H1 (cell line): ENCODE results near the gene OIP5. TPM values are rescaled to one million over a fixed set of nuclear protein-coding genes. Genes with fewer than 3 reads are reported as not detected.

Experiments used
- CTCF ChIA-PET: fragments of 300-600 bp; sonication (Branson Sonifier 250); formaldehyde crosslinking; loops from one replicate; lab custom pipeline; 2021; ENCODE audit not compliant: partially characterized antibody; lab: Charles Lee
- POLR2A ChIA-PET: fragments of 300-600 bp; sonication (Branson Sonifier 250); formaldehyde crosslinking; loops from one replicate; lab custom pipeline; 2021; ENCODE audit warnings: inconsistent platforms; ENCODE audit not compliant: partially characterized antibody; lab: Charles Lee
- DNase-seq, 2 experiments: peaks; one replicate each; pipeline versions ENCODE4 v3.0.0 to v3.0.0-alpha.2; 2010 to 2022; ENCODE audit warnings: low spot score in 2 of 2, low read depth in 1 of 2, mixed read lengths in 1 of 2
- FAIRE-seq: peaks from 2 replicates; lab custom pipeline; 2011; peaks lifted over from hg19 to GRCh38; lab: Jason Lieb, UNC
- H2AFZ ChIP-seq: 2 replicates; pipeline ENCODE4 v1.8.1; 2012; ENCODE audit warnings: low read length, inconsistent platforms
- H2AK5ac ChIP-seq: 2 replicates; pipeline ENCODE4 v1.6.1; 2013; ENCODE audit warnings: low read depth, low read length
- H2BK120ac ChIP-seq: replicated peaks from 2 replicates; pipeline ENCODE3; 2013; ENCODE audit warnings: low read depth, low read length, inconsistent platforms
- H2BK12ac ChIP-seq: 2 replicates; pipeline ENCODE4 v1.6.1; 2013; ENCODE audit warnings: low read depth, low read length
- H2BK15ac ChIP-seq: 2 replicates; pipeline ENCODE4 v1.6.1; 2013; ENCODE audit warnings: low read length
- H2BK20ac ChIP-seq: 2 replicates; pipeline ENCODE4 v1.6.1; 2013; ENCODE audit warnings: low read length
- H2BK5ac ChIP-seq: 2 replicates; pipeline ENCODE4 v1.6.1; 2013; ENCODE audit warnings: low read depth, low read length
- H3K14ac ChIP-seq: 2 replicates; pipeline ENCODE4 v1.6.1; 2013; ENCODE audit warnings: inconsistent platforms; ENCODE audit not compliant: insufficient read length
- H3K18ac ChIP-seq: 2 replicates; pipeline ENCODE4 v1.6.1; 2013; ENCODE audit warnings: low read length; ENCODE audit errors: extremely low read depth
- H3K23ac ChIP-seq: 2 replicates; pipeline ENCODE4 v1.6.1; 2013; ENCODE audit warnings: inconsistent platforms; ENCODE audit not compliant: insufficient read length
- H3K23me2 ChIP-seq: 2 replicates; pipeline ENCODE4 v1.6.1; 2013; ENCODE audit warnings: low read depth, low read length
- H3K27ac ChIP-seq: 2 replicates; pipeline ENCODE4 v1.6.1; 2011; ENCODE audit warnings: low read depth, low read length, inconsistent platforms
- H3K27me3 ChIP-seq, 4 experiments: replicated peaks in 1 of 4; 1 replicate in 1 of 4; 2 replicates in 3 of 4; pipeline versions ENCODE4 v1.6.1 to v1.8.1; 2011 to 2013; ENCODE audit warnings: low read length in 3 of 4, mild to moderate bottlenecking in 3 of 4, inconsistent platforms in 2 of 4, mixed read lengths in 2 of 4, moderate library complexity in 1 of 4; ENCODE audit not compliant: control insufficient read depth in 3 of 4, insufficient read depth in 3 of 4; ENCODE audit errors: extremely low read depth in 1 of 4
- H3K36me3 ChIP-seq, 4 experiments: 2 replicates each; pipeline versions ENCODE4 v1.6.1 to v1.8.1; 2011 to 2013; ENCODE audit warnings: mild to moderate bottlenecking in 4 of 4, low read length in 3 of 4, moderate library complexity in 2 of 4, control low read depth in 1 of 4, inconsistent platforms in 1 of 4; ENCODE audit not compliant: insufficient read depth in 4 of 4, control insufficient read depth in 2 of 4
- H3K4ac ChIP-seq: replicated peaks from 2 replicates; pipeline ENCODE3; 2013; ENCODE audit warnings: low read length, low read depth, mixed read lengths, inconsistent platforms; ENCODE audit not compliant: insufficient read length
- H3K4me1 ChIP-seq, 4 experiments: replicated peaks in 1 of 4; 1 replicate in 1 of 4; 2 replicates in 3 of 4; pipeline versions ENCODE4 v1.6.1 to v1.8.1; 2011 to 2013; ENCODE audit warnings: low read length in 3 of 4, inconsistent platforms in 2 of 4, mixed read lengths in 1 of 4; ENCODE audit not compliant: insufficient read depth in 4 of 4, control insufficient read depth in 3 of 4
- H3K4me2 ChIP-seq, 2 experiments: 2 replicates each; pipeline versions ENCODE4 v1.6.1 to v1.8.1; 2011 to 2013; ENCODE audit warnings: low read depth in 2 of 2, low read length in 2 of 2, control low read depth in 1 of 2, inconsistent platforms in 1 of 2, mild to moderate bottlenecking in 1 of 2; ENCODE audit not compliant: insufficient read depth in 1 of 2
- H3K4me3 ChIP-seq, 4 experiments: fragments of 200-600, 300-600 bp in 1 of 4; sonication (generic), shearing (Covaris generic), sonication (Bioruptor Twin) in 1 of 4; 2 replicates each; pipeline versions ENCODE4 v1.5.1 to v1.8.1; 2011 to 2016; ENCODE audit warnings: low read length in 4 of 4, low read depth in 3 of 4, control low read depth in 2 of 4, inconsistent platforms in 2 of 4, mild to moderate bottlenecking in 2 of 4, mixed read lengths in 1 of 4, moderate library complexity in 1 of 4; ENCODE audit not compliant: insufficient read depth in 2 of 4; ENCODE audit errors: extremely low read depth in 1 of 4
- H3K56ac ChIP-seq: replicated peaks from 2 replicates; pipeline ENCODE3; 2013; ENCODE audit warnings: low read depth, mild to moderate bottlenecking, mixed read lengths, low read length, inconsistent platforms; ENCODE audit not compliant: insufficient read length
- H3K79me1 ChIP-seq: 2 replicates; pipeline ENCODE4 v1.6.1; 2013; ENCODE audit warnings: low read depth, low read length, control low read depth
- H3K79me2 ChIP-seq, 2 experiments: 2 replicates each; pipeline versions ENCODE4 v1.6.1 to v1.8.1; 2012 to 2013; ENCODE audit warnings: low read length in 2 of 2, mild to moderate bottlenecking in 2 of 2, inconsistent platforms in 1 of 2; ENCODE audit not compliant: insufficient read depth in 2 of 2, control insufficient read depth in 1 of 2
- H3K9ac ChIP-seq, 4 experiments: replicated peaks in 1 of 4; 1 replicate in 1 of 4; 2 replicates in 3 of 4; pipeline versions ENCODE4 v1.6.1 to v1.8.1; 2011 to 2013; ENCODE audit warnings: low read depth in 3 of 4, low read length in 3 of 4, control low read depth in 2 of 4, mild to moderate bottlenecking in 2 of 4, moderate library complexity in 2 of 4, inconsistent platforms in 1 of 4; ENCODE audit errors: extremely low read depth in 1 of 4
- H3K9me3 ChIP-seq, 2 experiments: 2 replicates each; pipeline versions ENCODE4 v1.6.1 to v1.8.1; 2012 to 2013; ENCODE audit warnings: mild to moderate bottlenecking in 2 of 2, moderate library complexity in 2 of 2, control low read depth in 1 of 2, inconsistent platforms in 1 of 2, low read depth in 1 of 2, low read length in 1 of 2, mixed read lengths in 1 of 2; ENCODE audit not compliant: insufficient read depth in 2 of 2
- H4K20me1 ChIP-seq, 2 experiments: replicated peaks in 1 of 2; 2 replicates each; pipeline versions ENCODE3 to v1.8.1; 2011 to 2013; ENCODE audit warnings: inconsistent platforms in 2 of 2, low read length in 2 of 2, mild to moderate bottlenecking in 1 of 2; ENCODE audit not compliant: insufficient read depth in 2 of 2, control insufficient read depth in 1 of 2
- H4K5ac ChIP-seq: 2 replicates; pipeline ENCODE4 v1.6.1; 2013; ENCODE audit warnings: low read length, low read depth, mixed read lengths, inconsistent platforms; ENCODE audit not compliant: insufficient read length
- H4K8ac ChIP-seq: 2 replicates; pipeline ENCODE4 v1.8.0; 2013; ENCODE audit warnings: mild to moderate bottlenecking, moderate library complexity, low read length, inconsistent platforms; ENCODE audit not compliant: insufficient read depth; ENCODE audit errors: extremely low read depth
- H4K91ac ChIP-seq: replicated peaks from 2 replicates; pipeline ENCODE3; 2013; ENCODE audit warnings: low read length, mixed read lengths, inconsistent platforms; ENCODE audit not compliant: insufficient read length
- CTBP2 ChIP-seq: IDR thresholded peaks from 2 replicates; pipeline ENCODE4 v1.7.0; 2011; ENCODE audit warnings: borderline replicate concordance, mild to moderate bottlenecking, moderate library complexity, mixed read lengths, low read length; ENCODE audit not compliant: insufficient read depth, insufficient read length
- GTF2F1 ChIP-seq: IDR thresholded peaks from 2 replicates; pipeline ENCODE4 v1.6.1; 2012; ENCODE audit warnings: low read depth, low read length, improper control_type of control experiment, borderline replicate concordance
- KDM1A ChIP-seq: fragments of 200-600, 300-600 bp; sonication (generic); IDR thresholded peaks from 2 replicates; pipeline ENCODE4 v1.7.1; 2016; ENCODE audit warnings: mild to moderate bottlenecking, low read length, borderline replicate concordance
- KDM4A ChIP-seq: IDR thresholded peaks from one replicate; pipeline ENCODE4 v1.7.1; 2012; ENCODE audit warnings: low read depth, mild to moderate bottlenecking, moderate library complexity, low read length, inconsistent platforms; ENCODE audit not compliant: severe bottlenecking
- KDM5A ChIP-seq: fragments of 200-600 bp; IDR thresholded peaks from 2 replicates; pipeline ENCODE4 v1.7.1; 2012; ENCODE audit warnings: mild to moderate bottlenecking, low read length, inconsistent platforms, mixed read lengths
- POLR2A ChIP-seq, 2 experiments: IDR thresholded peaks; 1 replicate in 1 of 2; 2 replicates in 1 of 2; pipeline ENCODE4 v1.6.1; 2011; ENCODE audit warnings: low read depth in 2 of 2, low read length in 2 of 2, mild to moderate bottlenecking in 2 of 2; ENCODE audit errors: control extremely low read depth in 1 of 2
- RNF2 ChIP-seq: fragments of 200-900, 300-1000 bp; sonication (generic); IDR thresholded peaks from 2 replicates; pipeline ENCODE4 v1.7.1; 2016; ENCODE audit warnings: borderline replicate concordance, low read depth, mild to moderate bottlenecking, antibody characterized with exemption, low read length; ENCODE audit not compliant: poor library complexity, severe bottlenecking; ENCODE audit errors: missing control alignments
- RXRA ChIP-seq: IDR thresholded peaks from 2 replicates; pipeline ENCODE4 v1.6.1; 2011; ENCODE audit warnings: low read depth, mild to moderate bottlenecking, low read length, moderate library complexity; ENCODE audit not compliant: insufficient read depth
- SAP30 ChIP-seq: fragments of 300-600 bp; sonication (generic); IDR thresholded peaks from 2 replicates; pipeline ENCODE4 v1.7.1; 2012; ENCODE audit warnings: low read length, moderate library complexity, mild to moderate bottlenecking, inconsistent platforms; ENCODE audit not compliant: insufficient read depth, insufficient replicate concordance
- SIN3A ChIP-seq, 2 experiments: IDR thresholded peaks in 1 of 2; conservative IDR thresholded peaks in 1 of 2; 2 replicates each; pipeline ENCODE4 v1.6.1; 2011 to 2012; ENCODE audit warnings: low read length in 2 of 2, improper control_type of control experiment in 1 of 2, low read depth in 1 of 2, mild to moderate bottlenecking in 1 of 2
- TAF1 ChIP-seq: IDR thresholded peaks from 2 replicates; pipeline ENCODE4 v1.6.1; 2011; ENCODE audit warnings: mild to moderate bottlenecking, low read depth, low read length
- WGBS, 2 experiments: shearing (Covaris generic) in 1 of 2; methylation state at CpG; one replicate each; pipeline versions ENCODE4 v1.1.6 to v1.1.7; 2013 to 2015; ENCODE audit warnings: low lambda C conversion rate in 2 of 2, mixed read lengths in 2 of 2, inconsistent platforms in 1 of 2, low coverage in 1 of 2, missing lambda C conversion rate in 1 of 2; ENCODE audit not compliant: insufficient replicate concordance in 2 of 2, insufficient coverage in 1 of 2, insufficient read length in 1 of 2; ENCODE audit errors: extremely low coverage in 1 of 2, missing lambda C conversion rate in 1 of 2; 5-methylcytosine and 5-hydroxymethylcytosine counted together
- polyA plus RNA-seq, 7 experiments: library from polyadenylated mRNA; depleted of rRNA in 3 of 7; stranded (reverse) in 5 of 7; unstranded in 2 of 7; fragments of >200 nt in 5 of 7; fragments of 200-250 nt in 2 of 7; gene quantifications; 1 replicate in 5 of 7; 2 replicates in 1 of 7; 4 replicates in 1 of 7; pipeline versions ENCODE4 v1.2.1 to v1.2.3, GENCODE V29; 2011 to 2013; ENCODE audit warnings: missing spikeins in 2 of 7, mixed read lengths in 2 of 7
- total RNA-seq: library from RNA; stranded (reverse); fragmentation: NEBNext Ultra II Directional; extraction: Animal tissue kit (Norgen Biotek cat#: 25700); gene quantifications from 2 replicates; pipeline ENCODE4 v1.2.1, GENCODE V29; 2021

Gene OIP5
- total and polyA plus RNA-seq, 2 of the 8 experiments (the other 6 are each of a cell fraction or from before 2014, with no cell fraction given): 34.8 to 44.5 TPM

GRCh38 chr15:41279535-41280283 lies 52.7 kb downstream of the OIP5 start:
- H3K4ac ChIP-seq: no peak overlapping the region
- 100% methylated on average over 1 of the region's 1 CpG; no CpG with 5 or more reads in 1 of the 2 experiments for WGBS, 2 experiments
- H2BK5ac ChIP-seq: no peak overlapping the region
- no peak overlapping the region for H3K14ac ChIP-seq
- H3K9ac ChIP-seq: no peak overlapping the region
- no peak for FAIRE-seq
- no peak overlapping the region for H3K27ac ChIP-seq
- ChIA-PET POLR2A (interaction anchor here (1.3 kb wide), 1 partner anchor 8 kb away, joined by 3 read pairs; no protein-coding TSS in a partner anchor), CTCF (no interaction called here)
- H3K4me2 ChIP-seq: no peak overlapping the region
- H2BK15ac ChIP-seq: no peak overlapping the region
- H3K4me3 ChIP-seq: no peak overlapping the region
- no peak overlapping the region for H2BK20ac ChIP-seq
- no peaks in the 10 kb centered on the region for H4K20me1 ChIP-seq
- DNase-seq: no peak
- no peaks in the 10 kb centered on the region for H3K79me1 ChIP-seq
- no peak overlapping the region for H4K8ac ChIP-seq
- H3K23ac ChIP-seq: no peak overlapping the region
- no peak overlapping the region for H3K18ac ChIP-seq
- H3K9me3 ChIP-seq: no peaks in the 10 kb centered on the region
- no peak overlapping the region for H4K5ac ChIP-seq
- H3K4me1 ChIP-seq: peaks cover 0 to 5% (median 2%) of the 10 kb centered on the region in 4 experiments; a peak in 2 of 7 replicates
- no peak overlapping the region for H4K91ac ChIP-seq
- no peak overlapping the region for H3K56ac ChIP-seq
- peaks cover 8 to 9% of the 10 kb centered on the region in 2 experiments for H3K79me2 ChIP-seq
- H2BK120ac ChIP-seq: no peak overlapping the region
- 0 out of 2 replicates have a peak, but pooled peaks cover 3% of the 10 kb centered on the region for H3K23me2 ChIP-seq
- no peak overlapping the region for H2AFZ ChIP-seq
- H2AK5ac ChIP-seq: no peak overlapping the region
- H3K36me3 ChIP-seq: peaks cover 2 to 23% (median 9%) of the 10 kb centered on the region in 4 experiments; a peak in 5 of 8 replicates
- H3K27me3 ChIP-seq: no peaks in the 10 kb centered on the region
- no peak overlapping the region for H2BK12ac ChIP-seq
- TF ChIP-seq POLR2A (IDR thresholded peaks at IDR 0.05; ENCODE audit: control extremely low read depth in 1 of 2, low read depth in 2 of 2, low read length in 2 of 2) (no peak), SAP30 (no peak), KDM1A (no peak), CTBP2 (no peak), TAF1 (no peak), KDM4A (no peak), GTF2F1 (no peak), RXRA (no peak), RNF2 (no peak), KDM5A (no peak), SIN3A (conservative IDR thresholded peaks at IDR 0.05 in 1 of 2, IDR thresholded peaks at IDR 0.05 in 1 of 2; ENCODE audit: low read depth in 1 of 2, low read length in 2 of 2) (no peak)
